Left hindlimb (tissue), 1 donor: Measurements from ENCODE around the gene HCFC1.

ENCODE experiments used
- DNase-seq: peaks from one replicate; pipeline ENCODE4 v3.0.0-alpha.2; 2018

Gene HCFC1

DNA sequence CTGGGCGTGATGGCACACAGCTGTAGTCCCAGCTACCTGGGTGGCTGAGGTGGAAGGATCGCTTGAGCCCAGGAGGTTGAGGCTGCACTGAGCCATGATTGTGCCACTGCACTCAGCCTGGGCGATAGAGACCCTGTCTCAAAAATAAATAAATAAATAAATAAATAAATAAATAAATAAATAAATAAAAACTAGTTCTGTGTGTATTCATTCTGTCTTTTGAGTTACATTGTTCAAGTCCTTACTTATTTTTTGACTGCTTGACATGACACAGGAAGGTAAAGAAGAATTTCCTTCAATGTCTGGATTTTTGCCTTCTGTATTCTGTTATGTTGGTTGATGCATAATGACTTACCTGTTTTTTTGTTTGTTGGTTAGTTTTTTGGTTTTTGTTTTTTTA is 34.6 kb downstream of the HCFC1 start:
- no peak for DNase-seq

DNA sequence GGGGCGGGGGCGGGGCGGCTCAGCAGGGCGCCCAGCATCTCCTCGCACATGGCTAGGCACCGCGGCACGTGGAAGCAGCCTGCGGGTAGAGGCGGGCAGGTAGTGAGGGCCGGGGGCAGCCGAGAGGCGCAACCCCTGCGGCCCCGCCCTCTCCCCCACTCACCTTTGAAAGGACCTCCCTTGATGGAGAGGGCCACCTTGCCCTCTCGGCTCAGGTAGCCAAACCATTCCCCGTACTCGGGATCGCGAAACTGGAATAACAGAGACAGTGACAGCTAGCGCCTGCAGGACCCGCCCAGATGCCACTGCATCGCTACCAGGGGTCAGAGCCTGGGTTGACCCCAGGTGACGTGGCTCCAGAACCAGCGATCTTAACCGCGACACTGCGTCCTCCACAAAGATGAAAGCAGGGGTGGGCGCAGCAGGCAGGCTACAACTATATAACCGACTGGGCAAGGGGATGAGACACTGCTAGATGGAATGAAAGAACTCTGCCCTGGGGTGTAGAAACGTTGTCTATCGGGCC is 36.2 kb downstream of the HCFC1 start:
- no peak for DNase-seq

DNA sequence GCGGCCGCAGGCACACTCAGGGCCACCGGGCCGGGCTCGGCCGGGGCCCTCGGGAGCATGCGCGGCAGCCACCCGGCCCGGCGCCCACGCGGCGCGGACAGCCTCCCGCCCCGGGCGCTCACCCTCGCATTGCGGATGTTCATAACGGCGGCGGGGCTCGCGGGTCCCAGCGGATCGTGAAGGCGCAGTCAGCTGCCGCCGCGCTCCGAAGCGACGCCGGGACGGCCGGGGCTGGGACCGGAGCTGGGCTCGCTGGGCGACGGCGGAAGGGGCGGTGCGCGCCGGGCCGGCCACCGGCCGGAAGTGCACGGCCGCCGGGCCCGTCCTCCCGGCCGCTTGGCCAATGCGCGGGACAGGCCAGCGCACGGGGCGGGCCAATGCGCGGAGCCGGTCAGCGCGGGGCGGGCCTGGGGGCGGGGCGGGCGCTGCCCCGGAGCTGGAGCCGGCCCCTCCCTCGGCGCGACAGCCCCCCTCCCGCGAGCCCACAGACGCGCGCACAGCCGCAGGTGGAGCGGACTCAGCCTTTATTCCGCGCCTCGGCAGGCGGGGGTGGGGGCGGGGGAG is 36.8 kb downstream of the HCFC1 start, which contains the start of gene NAA10:
NAA10 (minus strand) TSS at position 276 of the 564 bp plus-strand sequence; CDS start at position 143, 133 bp downstream.
- peak; percentile 79 for DNase-seq

DNA sequence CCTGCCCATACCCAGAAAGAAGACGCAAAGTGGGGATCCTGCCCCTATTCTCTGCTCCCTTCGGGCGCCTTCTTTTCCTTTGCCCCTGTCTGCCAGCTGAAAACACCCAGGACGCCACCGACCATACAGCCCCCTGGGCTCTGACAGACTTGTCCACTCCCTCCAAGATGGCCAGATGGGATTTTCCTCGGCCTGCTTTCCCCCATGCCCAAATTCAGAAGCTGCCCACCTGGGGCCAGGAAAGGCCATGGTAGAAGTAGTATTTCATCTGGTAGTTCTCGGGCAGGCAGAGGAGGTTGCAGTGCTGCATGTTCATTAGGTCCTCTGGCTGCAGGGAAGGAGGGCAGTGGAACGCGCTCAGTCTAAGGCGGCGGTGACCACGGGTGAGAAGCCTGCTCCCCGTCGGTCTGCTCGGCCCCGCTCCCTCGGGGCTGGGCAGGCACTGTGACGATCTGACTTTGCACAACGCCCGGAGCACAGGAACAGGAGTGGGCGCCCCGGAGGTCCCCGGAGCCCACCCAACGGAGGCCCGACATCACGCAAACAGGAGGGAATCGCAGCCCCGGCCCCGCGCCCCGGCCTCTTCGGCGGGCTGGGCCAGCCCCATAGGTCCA is 37.4 kb downstream of the HCFC1 start:
- no peak for DNase-seq

DNA sequence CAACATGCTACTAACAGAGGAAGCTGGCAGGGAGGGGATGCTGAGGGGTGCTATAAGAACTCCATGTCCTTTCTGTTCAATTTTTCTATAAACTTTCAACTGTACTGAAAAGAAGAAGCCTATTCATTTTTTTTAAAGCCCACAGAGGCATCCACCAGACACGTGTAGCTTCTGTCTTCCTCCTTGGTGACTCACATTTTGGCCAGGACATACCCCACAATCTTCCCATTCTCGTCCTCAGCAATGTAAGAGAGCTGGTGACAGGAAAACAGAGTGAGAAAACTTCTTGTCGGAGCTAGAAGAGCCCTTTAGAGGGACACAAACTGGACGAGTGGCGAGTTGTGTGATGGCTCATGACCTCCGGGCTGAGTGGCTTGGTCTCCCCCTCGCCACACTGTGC is 37.9 kb downstream of the HCFC1 start:
- no peak for DNase-seq

DNA sequence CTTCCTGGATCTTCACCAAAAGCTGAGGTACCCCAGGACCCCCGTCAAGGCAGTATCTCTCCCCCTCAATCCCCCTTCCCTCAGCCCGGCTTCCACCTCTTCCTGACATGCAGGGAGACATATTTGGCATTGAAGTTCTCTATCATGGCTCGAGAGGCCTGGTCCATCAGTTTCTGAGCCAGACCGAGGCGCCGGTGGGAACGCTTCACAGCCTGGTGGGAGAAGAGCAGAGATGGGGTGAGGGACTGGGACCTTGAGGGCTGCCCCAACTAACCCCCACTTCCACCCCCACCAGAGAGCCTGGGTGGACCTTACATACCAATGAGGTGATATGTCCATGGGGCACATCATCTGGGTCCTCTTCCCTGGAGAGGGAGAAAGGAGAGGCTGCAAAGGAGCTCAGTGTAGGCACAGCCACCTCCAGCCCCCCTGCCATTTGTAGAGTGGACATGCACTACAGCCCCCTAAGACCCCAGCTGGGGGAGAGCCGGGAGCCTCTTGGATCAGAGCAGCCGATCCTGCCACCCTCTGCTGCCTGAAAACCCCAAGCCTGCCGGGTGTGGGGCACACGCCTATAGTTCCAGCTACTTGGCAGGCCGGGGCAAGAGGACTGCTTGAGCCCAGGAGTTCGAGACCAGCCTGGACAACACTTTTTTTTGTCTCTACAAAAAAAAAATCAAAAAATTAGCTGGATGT is 39.2 kb downstream of the HCFC1 start:
- peak; percentile 6 for DNase-seq

DNA sequence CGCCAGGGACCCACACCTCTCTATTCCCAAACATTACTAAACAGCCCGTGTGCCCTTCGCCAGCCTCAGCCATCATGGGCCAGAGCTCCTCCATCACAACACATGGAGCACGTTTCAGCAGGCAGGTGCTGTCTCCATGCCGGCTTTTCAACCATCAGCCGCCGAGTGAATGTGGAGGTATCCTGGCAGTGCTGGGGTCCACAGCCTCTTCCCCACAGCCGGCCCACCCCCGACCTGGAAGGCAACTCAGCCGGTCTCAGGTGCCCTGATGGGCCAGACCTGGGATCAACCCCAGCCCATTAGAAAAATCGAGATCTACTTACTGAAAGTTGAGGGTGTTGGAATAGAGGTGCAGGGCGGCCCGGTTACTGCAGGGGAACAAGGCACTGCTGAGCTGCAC is 39.9 kb downstream of the HCFC1 start:
- DNase-seq, result peak; percentile 18

DNA sequence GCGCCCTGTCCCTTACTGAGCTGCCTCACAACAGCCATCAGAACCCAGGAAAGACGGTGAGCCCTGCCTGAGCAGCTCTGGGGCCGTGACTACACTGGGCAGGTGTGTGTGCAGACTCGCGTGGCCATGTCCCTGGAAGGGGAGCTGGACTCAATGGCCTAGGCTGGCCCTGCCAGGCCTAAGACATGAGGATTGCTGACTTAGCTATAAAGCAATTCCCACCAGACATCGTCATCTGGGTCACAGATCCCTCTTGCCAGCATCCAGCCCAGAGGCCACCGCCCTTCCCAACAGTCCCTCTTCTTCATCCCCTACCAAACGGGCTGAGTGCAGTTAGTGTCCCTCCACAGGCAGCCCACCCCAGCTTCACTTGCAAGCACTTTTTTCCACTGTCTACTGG is 40.5 kb downstream of the HCFC1 start:
- peak; percentile 9 for DNase-seq

GRCh38 chrX:153930011-153930910 is 41.4 kb downstream of the HCFC1 start:
- DNase-seq, result no peak

DNA sequence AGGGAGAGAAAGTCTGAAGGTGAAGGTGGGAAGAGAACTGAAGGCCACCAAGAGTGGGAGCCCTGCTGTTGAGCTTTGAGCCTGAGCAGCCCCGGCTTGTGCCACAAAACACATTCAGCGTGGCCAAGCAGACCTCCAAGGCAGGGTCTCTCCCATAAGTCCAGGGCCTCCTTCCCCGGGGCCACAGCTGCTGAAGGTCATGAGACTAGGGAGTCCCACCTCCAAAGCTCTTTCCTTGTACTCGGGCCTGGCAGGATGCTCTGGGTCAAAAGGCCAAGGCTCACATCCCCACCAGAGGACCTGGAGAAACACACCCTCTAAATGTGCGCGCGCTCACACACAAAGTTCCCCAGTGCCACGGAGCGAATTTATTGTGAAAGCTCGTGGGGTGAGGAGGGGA is 42.0 kb downstream of the HCFC1 start:
- DNase-seq, result no peak

DNA sequence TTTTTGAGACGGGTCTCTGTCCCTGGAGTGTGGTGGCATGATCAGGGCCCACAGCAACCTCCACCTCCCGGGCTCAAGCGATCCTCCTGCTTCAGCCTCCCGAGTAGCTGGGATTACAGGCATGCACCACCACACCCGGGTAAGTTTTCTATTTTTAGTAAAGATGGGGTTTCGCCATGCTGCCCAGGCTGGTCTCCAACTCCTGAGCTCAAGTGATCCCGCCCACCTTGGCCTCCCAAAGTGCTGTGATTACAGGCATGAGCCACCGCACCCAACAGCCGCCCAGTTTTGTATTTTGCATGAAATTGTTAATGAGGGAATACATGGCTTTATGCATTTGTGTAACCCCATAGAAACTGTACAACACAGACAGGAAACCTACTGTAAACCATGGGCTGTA is 42.8 kb downstream of the HCFC1 start:
- no peak for DNase-seq

- DNase-seq, result peak; percentile 96
These were observed 43.5 kb downstream of the HCFC1 start for GRCh38 chrX:153927922-153928760.

DNA sequence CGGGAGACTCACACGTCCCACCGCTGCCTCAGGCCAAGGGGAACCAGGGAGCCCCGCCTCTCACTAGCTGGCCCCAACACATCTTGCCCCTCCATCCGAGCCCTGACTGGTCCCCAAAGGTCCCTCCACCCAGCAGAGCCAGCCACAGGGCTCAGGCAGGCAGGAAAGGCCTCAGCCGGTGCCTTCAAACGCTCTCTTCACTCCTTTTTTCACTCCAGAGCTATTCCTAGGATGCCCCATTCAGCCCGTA is 44.0 kb downstream of the HCFC1 start:
- DNase-seq, result no peak

DNA sequence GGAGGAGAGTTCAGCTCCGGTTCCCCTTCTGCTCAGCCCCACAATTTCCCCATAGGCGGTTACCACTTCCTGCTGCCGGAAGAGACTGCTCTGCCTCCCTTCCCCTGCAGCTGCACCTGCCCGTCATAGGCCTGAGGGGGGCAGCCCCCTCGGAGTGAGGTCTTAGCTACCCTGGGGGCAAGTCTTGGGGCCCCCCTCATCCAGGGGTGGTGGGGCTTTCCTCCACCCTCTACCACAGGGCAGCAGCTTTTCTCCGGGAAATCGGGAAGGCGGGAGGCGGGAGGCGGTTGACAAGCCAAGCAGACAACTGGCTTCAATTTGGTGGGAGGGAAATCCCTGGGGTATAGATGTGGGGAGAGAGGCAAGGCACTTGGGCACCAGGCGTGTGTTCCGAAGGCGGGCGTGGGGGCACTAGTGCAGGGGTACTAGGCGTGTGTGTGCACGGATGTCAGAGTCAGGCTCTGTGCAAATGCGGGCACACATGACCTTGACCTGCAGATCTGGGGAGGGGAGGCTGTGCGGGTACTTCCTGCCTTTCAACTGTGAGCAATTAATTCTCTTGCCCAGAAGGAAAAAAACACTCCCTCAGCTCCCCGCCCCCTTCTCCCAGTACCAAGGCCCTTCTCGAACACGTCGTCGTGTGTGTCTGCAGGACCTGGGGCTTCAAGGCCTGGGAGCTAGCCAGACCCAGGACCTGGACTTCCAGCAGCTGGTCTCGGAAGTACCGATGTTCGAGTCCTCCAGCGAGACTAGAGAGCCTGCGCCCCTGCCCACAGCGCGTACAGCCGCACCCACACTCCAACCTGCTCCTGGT is 44.6 kb downstream of the HCFC1 start:
- DNase-seq, result peak; percentile 73

DNA sequence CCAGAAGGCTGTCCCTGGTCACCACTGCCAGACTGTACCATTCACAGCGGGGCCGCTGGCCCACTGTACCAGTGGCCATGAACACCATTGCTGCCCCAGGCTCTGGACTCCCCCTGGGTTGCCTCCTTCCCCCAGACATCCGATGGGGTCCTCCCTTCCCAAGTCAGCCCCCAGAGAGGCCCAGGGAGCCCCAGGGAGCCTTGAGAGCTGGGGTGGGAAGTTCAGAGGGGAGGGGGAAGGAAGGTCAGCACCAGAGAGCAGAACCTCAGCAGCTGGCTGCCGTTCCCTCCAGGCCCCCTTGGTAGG is 45.1 kb downstream of the HCFC1 start:
- DNase-seq, result no peak

DNA sequence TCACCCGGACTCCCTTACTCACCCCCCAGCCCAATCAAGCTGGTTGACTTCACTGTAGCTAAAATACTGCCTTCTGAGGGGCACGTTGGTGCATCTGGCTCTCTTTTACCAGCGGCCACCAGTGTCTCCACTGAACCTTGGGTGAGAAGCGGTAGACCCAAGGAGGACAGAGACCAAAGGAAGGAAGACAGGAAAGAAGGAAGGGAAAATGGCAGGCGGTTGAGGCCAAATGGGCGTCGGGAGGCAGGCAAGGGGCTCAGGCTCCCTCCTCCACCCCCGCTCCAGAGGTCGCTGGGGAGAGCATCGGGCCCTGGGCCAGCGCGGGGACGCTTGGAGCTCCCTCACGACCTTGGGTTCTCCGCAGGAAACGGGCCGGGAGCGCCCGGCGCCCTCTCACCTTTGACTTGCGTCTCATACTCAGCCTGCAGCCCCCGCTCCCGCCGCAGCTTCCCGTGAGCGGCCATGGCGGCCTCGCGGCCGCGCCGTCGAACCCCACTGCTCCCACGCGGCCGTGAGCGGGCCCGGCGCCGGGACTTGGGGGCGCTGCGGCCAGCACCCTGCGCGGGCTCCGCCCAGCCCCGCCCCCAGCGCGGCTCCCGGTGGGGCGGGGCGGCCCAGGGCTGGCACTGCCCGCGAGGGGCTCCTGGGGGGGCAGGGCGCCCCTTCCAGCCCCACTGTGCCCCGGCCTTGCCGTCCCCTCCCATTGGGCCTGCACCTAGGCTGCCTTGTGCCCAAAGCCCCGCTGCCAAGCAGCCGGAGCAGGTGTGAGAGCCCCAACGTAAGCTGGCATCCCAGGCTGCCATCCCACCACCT is 45.7 kb downstream of the HCFC1 start, which contains the start of gene ARHGAP4:
ARHGAP4 (minus strand) TSS at position 526 of the 813 bp plus-strand sequence; CDS start at position 464, 62 bp downstream.
- peak; percentile 24 for DNase-seq

DNA sequence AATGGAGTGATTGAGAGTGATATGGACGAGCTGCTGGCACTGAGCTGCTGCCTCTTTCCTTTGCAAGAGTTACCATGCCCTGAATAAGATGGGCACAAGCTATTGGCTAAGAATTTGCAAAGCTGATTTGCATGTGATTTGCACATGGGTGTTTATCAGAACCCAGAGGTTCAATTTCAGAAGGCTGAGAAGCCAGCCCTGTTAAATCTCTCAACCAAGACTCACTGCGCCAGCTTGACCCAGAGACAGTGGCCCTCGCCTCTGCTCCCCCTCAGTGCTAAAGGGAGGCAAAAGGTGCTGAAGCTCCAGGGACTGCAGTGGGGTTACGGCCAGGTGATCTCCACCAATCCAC is 46.3 kb downstream of the HCFC1 start:
- peak; percentile 17 for DNase-seq

DNA sequence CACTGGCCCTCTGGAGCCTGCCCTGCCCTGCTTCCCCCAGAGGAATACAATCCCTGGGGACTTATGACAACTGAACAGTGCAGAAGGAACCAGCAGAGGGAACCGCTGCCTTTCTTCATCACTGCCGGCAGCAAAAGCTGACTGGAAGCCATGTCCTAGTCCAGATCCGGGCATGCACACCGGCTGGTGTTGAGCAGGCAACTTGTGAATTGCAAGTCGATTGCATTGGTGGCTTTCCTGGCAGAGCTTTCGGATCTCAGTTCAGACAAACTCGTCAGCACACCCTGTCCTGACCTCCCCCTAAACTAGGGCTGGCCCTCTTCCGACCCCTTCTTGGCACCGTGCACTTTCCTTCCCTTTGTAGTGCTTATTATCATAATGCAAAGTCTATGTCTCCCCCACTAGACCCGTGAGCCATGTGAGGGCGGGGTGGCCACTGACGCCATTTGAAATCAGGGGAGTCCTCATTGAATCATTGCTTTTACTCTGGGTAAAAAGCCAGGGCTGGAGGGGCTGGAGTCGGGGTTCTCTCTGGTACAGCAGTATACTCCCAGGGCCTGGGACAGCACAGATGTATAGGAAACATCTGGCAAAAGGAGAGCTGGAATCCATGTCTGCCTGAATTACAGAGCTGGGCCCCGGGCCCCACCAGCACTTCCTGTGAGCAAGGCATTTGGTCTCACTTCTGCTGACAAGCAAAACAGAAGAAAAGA is 47.3 kb downstream of the HCFC1 start:
- peak; percentile 37 for DNase-seq

DNA sequence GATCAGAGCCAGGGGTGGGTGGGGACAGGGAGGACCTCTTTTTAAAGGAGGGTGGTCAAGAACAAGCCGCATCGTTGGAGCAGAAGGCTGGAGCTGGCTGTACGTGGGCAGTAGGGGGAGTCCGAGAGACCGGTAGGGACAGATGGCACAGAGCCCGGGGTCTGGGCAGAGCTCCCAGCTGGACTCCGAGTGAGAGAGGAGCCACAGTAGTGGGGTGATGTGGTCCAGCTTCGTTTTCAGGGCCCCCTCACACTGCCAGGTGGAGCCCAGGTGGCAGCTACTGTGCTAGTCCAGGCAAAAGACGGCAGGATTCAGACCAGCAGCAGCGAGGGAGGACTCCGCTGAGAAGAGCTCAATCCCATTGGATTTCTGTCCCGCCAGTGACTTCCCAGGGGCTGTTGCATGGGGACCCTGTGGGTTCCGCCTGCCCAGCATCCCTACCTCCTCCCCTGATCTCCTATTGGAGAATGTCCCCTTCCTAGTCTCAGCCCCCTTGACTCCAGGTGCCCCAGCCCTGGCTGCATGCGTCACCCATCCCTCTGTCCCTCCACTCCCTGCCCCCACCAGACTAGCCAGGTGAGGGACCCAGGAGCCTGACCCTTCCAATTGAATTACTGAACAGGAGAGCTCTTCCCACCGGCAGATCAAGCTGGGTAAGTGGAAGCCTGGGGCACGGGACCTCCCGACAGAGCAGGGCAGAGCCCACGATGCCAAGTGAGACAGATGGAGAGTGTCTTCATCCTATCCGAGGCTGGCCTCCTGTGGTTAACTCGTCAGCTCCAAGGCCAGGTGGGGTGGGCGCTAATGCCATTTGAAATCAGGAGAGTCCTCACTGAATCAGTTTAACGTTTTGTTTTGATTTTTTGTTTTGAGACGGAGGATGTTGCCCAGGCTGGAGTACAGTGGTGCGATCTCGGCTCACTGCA is 48.4 kb downstream of the HCFC1 start:
- DNase-seq, result peak; percentile 73
